Measurements from ENCODE around the gene EPM2AIP1. TPM values are rescaled to one million over a fixed set of nuclear protein-coding genes. Genes with fewer than 3 reads are reported as not detected.

EPM2AIP1 gene
- total RNA-seq, 1 donor, result 24.2 TPM

- H3K4me3 ChIP-seq (ENCODE audit: low read depth, low read length), result no peak overlapping the region
- no peak for TF ChIP-seq CTCF (IDR thresholded peaks at IDR 0.05; ENCODE audit: insufficient read depth, low read depth, low read length)
- no peak for DNase-seq (ENCODE audit: low read depth)
Observed at GRCh38 chr3:36988356-36988755, 4.6 kb downstream of the EPM2AIP1 start.

- no peak for DNase-seq (ENCODE audit: low read depth)
Observed at GRCh38 chr3:36981006-36981405, 11.9 kb downstream of the EPM2AIP1 start.

GRCh38 chr3:36973139-36973538 is 19.8 kb downstream of the EPM2AIP1 start:
- no peak for DNase-seq (ENCODE audit: low read depth)
- no peak overlapping the region for H3K4me3 ChIP-seq (ENCODE audit: low read depth, low read length)
- no peak for TF ChIP-seq CTCF (IDR thresholded peaks at IDR 0.05; ENCODE audit: insufficient read depth, low read depth, low read length)

More at GRCh38 chr3:36981006-36981405, 11.9 kb downstream of the EPM2AIP1 start:
- no peak for TF ChIP-seq CTCF (IDR thresholded peaks at IDR 0.05; ENCODE audit: insufficient read depth, low read depth, low read length)
- no peak overlapping the region for H3K4me3 ChIP-seq (ENCODE audit: low read depth, low read length)

GRCh38 chr3:36972163-36972562 is 20.8 kb downstream of the EPM2AIP1 start:
- DNase-seq (ENCODE audit: low read depth), result no peak
- no peak overlapping the region for H3K4me3 ChIP-seq (ENCODE audit: low read depth, low read length)
- no peak for TF ChIP-seq CTCF (IDR thresholded peaks at IDR 0.05; ENCODE audit: insufficient read depth, low read depth, low read length)

GRCh38 chr3:36969540-36970432 is 23.1 kb downstream of the EPM2AIP1 start:
- no peak for TF ChIP-seq CTCF (IDR thresholded peaks at IDR 0.05; ENCODE audit: insufficient read depth, low read depth, low read length)
- DNase-seq (ENCODE audit: low read depth), result peak; percentile 59
- H3K4me3 ChIP-seq (ENCODE audit: low read depth, low read length), result no peak overlapping the region

- DNase-seq (ENCODE audit: low read depth), result no peak
- no peak overlapping the region for H3K4me3 ChIP-seq (ENCODE audit: low read depth, low read length)
- no peak for TF ChIP-seq CTCF (IDR thresholded peaks at IDR 0.05; ENCODE audit: insufficient read depth, low read depth, low read length)
Observed at GRCh38 chr3:36969085-36969484, 23.8 kb downstream of the EPM2AIP1 start.
